Keratinocyte (primary cell): ENCODE data around the gene GAN. TPM values are rescaled to one million over a fixed set of nuclear protein-coding genes. Genes with fewer than 3 reads are reported as not detected.

ENCODE experiments used
- DNase-seq: peaks from one replicate; pipeline ENCODE4 v3.0.0-alpha.2; 2011; ENCODE audit warnings: low read depth, missing footprints, low spot score
- FAIRE-seq: peaks from 2 replicates; lab custom pipeline; 2011; peaks lifted over from hg19 to GRCh38; lab: Jason Lieb, UNC
- H2AFZ ChIP-seq: 2 replicates; pipeline ENCODE4 v1.6.0; 2012; ENCODE audit warnings: low read length, control low read depth, inconsistent platforms; ENCODE audit not compliant: control insufficient read depth
- H3K27ac ChIP-seq: 2 replicates; pipeline ENCODE4 v1.5.1; 2011; ENCODE audit warnings: low read length; ENCODE audit not compliant: control insufficient read depth, insufficient read depth
- H3K27me3 ChIP-seq: 3 replicates; pipeline ENCODE4 v1.6.0; 2011; ENCODE audit warnings: low read length; ENCODE audit not compliant: control insufficient read depth, insufficient read depth; ENCODE audit errors: extremely low read depth
- H3K36me3 ChIP-seq, 2 experiments: 2 replicates in 1 of 2; 3 replicates in 1 of 2; pipeline ENCODE4 v1.5.1; 2011; ENCODE audit warnings: low read length in 2 of 2, mild to moderate bottlenecking in 1 of 2; ENCODE audit not compliant: control insufficient read depth in 2 of 2, insufficient read depth in 2 of 2; ENCODE audit errors: extremely low read depth in 1 of 2
- H3K4me1 ChIP-seq: 3 replicates; pipeline ENCODE4 v1.5.1; 2011; ENCODE audit warnings: low read length; ENCODE audit not compliant: control insufficient read depth, insufficient read depth; ENCODE audit errors: extremely low read depth
- H3K4me2 ChIP-seq: 3 replicates; pipeline ENCODE4 v1.6.0; 2011; ENCODE audit warnings: low read depth, low read length; ENCODE audit not compliant: control insufficient read depth, insufficient read depth; ENCODE audit errors: extremely low read depth
- H3K4me3 ChIP-seq, 3 experiments: fragments of 200-600 bp in 1 of 3; sonication (generic) in 1 of 3; 2 replicates in 2 of 3; 3 replicates in 1 of 3; pipeline ENCODE4 v1.5.1; 2011 to 2016; ENCODE audit warnings: low read length in 3 of 3, mild to moderate bottlenecking in 3 of 3, control low read depth in 2 of 3, inconsistent platforms in 1 of 3, low read depth in 1 of 3, mixed read lengths in 1 of 3, mixed run types in 1 of 3, moderate library complexity in 1 of 3; ENCODE audit not compliant: control insufficient read depth in 2 of 3, insufficient read depth in 2 of 3; ENCODE audit errors: extremely low read depth in 1 of 3
- H3K79me2 ChIP-seq: 2 replicates; pipeline ENCODE4 v1.6.0; 2012; ENCODE audit warnings: low read length; ENCODE audit not compliant: control insufficient read depth, insufficient read depth
- H3K9ac ChIP-seq: 3 replicates; pipeline ENCODE4 v1.6.0; 2011; ENCODE audit warnings: low read length; ENCODE audit not compliant: control insufficient read depth, insufficient read depth; ENCODE audit errors: extremely low read depth
- H3K9me1 ChIP-seq: 3 replicates; pipeline ENCODE4 v1.6.0; 2011; ENCODE audit warnings: low read length; ENCODE audit not compliant: control insufficient read depth, insufficient read depth; ENCODE audit errors: extremely low read depth
- H3K9me3 ChIP-seq: 2 replicates; pipeline ENCODE4 v1.5.1; 2012; ENCODE audit warnings: low read depth, low read length; ENCODE audit not compliant: control insufficient read depth
- H4K20me1 ChIP-seq: 3 replicates; pipeline ENCODE4 v1.6.0; 2011; ENCODE audit warnings: low read length; ENCODE audit not compliant: control insufficient read depth, insufficient read depth; ENCODE audit errors: extremely low read depth
- EZH2 ChIP-seq: IDR thresholded peaks from one replicate; pipeline ENCODE4 v1.6.1; 2012; ENCODE audit warnings: inconsistent platforms, mild to moderate bottlenecking, low read length, moderate library complexity
- dilution Hi-C: fragments of 300-500 bp; cut with MboI; formaldehyde crosslinking; loops from one replicate; pipeline ENCODE4 v1.7.0; 2020; ENCODE audit warnings: low sequenced_read_pairs; ENCODE audit not compliant: extremely low pct_ligation_motif_present
- polyA plus RNA-seq, 5 experiments: library from polyadenylated mRNA; depleted of rRNA in 3 of 5; stranded (reverse) in 3 of 5; stranded (forward) in 1 of 5; unstranded in 1 of 5; fragments of >200 nt; gene quantifications; 1 replicate in 1 of 5; 2 replicates in 3 of 5; 3 replicates in 1 of 5; pipeline versions ENCODE4 v1.2.1 to v1.2.3, GENCODE V29; 2011 to 2012; ENCODE audit warnings: missing spikeins in 2 of 5, low read depth in 1 of 5, low replicate concordance in 1 of 5
- TF ChIP-seq, protein P1 (sequence below), 3 experiments: IDR thresholded peaks in 1 of 3; conservative IDR thresholded peaks in 1 of 3; optimal IDR thresholded peaks in 1 of 3; 2 replicates in 2 of 3; 3 replicates in 1 of 3; pipeline versions ENCODE3 to v1.5.1; 2011; ENCODE audit warnings: low read length in 3 of 3, mild to moderate bottlenecking in 3 of 3, moderate library complexity in 2 of 3, control low read depth in 1 of 3, inconsistent platforms in 1 of 3; ENCODE audit not compliant: insufficient read depth in 2 of 3; ENCODE audit errors: extremely low read depth in 1 of 3

GAN gene
- polyA plus RNA-seq, 1 donor (not counting 4 experiments of a cell fraction or from before 2014, with no cell fraction given) = 6.5 TPM

DNA sequence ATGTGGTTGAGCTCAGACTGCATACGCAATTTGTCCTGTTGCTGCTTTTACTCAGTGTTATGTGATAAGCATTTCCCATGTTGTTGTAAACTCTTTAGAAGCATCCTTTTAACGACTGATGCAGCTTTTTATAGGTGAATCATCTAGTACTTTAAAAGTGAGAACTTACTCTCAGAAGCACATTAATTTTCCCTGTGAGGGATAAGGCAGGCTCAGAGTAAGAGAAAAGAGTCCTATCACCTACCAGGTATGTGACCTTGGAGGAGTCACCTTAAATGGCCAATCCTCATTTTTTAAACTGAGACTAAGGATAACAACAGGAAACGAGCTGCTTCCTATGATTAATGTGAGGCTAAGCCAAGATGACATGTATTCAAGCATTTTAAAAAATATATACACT is 34.4 kb upstream of the GAN start:
- Histone ChIP-seq H2AFZ (no peak overlapping the region), H3K4me1 (peaks cover 7% of the 10 kb centered on the region), H4K20me1 (no peaks in the 10 kb centered on the region), H3K9me3 (no peaks in the 10 kb centered on the region), H3K79me2 (no peaks in the 10 kb centered on the region), H3K27me3 (no peaks in the 10 kb centered on the region), H3K9ac (no peak overlapping the region), H3K4me2 (no peak overlapping the region), H3K4me3 (no peak overlapping the region), H3K27ac (no peak overlapping the region), H3K9me1 (no peaks in the 10 kb centered on the region), H3K36me3 (no peaks in the 10 kb centered on the region)
- TF ChIP-seq, protein P1, sequence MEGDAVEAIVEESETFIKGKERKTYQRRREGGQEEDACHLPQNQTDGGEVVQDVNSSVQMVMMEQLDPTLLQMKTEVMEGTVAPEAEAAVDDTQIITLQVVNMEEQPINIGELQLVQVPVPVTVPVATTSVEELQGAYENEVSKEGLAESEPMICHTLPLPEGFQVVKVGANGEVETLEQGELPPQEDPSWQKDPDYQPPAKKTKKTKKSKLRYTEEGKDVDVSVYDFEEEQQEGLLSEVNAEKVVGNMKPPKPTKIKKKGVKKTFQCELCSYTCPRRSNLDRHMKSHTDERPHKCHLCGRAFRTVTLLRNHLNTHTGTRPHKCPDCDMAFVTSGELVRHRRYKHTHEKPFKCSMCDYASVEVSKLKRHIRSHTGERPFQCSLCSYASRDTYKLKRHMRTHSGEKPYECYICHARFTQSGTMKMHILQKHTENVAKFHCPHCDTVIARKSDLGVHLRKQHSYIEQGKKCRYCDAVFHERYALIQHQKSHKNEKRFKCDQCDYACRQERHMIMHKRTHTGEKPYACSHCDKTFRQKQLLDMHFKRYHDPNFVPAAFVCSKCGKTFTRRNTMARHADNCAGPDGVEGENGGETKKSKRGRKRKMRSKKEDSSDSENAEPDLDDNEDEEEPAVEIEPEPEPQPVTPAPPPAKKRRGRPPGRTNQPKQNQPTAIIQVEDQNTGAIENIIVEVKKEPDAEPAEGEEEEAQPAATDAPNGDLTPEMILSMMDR (optimal IDR thresholded peaks at IDR 0.05 in 1 of 3, IDR thresholded peaks at IDR 0.05 in 1 of 3, conservative IDR thresholded peaks at IDR 0.05 in 1 of 3; ENCODE audit: extremely low read depth in 1 of 3, insufficient read depth in 2 of 3, low read length in 3 of 3) = no peak
- TF ChIP-seq EZH2 = no peak
- no peak for FAIRE-seq
- no peak for DNase-seq
- dilution Hi-C loops = no loop called here

DNA sequence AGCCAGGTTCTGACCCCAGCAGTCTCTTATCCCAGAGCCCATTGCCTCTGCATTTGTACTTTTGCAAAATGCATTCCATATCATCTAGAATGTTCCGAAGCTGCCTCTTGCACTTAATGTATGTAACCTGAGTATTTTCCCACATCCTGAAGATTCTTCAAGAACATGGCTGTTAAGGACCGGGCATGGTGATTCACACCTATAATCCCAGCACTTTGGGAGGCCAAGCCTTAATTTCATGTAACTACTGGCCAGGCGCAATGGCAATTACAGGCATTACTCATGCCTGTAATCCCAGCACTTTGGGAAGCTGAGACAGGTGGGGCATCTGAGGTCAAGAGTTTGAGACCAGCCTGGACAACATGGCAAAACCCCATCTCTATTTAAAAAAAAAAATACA is 31.7 kb upstream of the GAN start:
- H3K79me2 ChIP-seq = no peaks in the 10 kb centered on the region
- H4K20me1 ChIP-seq = no peaks in the 10 kb centered on the region
- DNase-seq (no peak), FAIRE-seq (no peak)
- no peaks in the 10 kb centered on the region for H3K9me3 ChIP-seq
- dilution Hi-C loops = no loop called here
- H3K9ac ChIP-seq = no peak overlapping the region
- H3K27me3 ChIP-seq = no peaks in the 10 kb centered on the region
- H3K27ac ChIP-seq = no peak overlapping the region
- H3K9me1 ChIP-seq = no peaks in the 10 kb centered on the region
- TF ChIP-seq, protein P1 (optimal IDR thresholded peaks at IDR 0.05 in 1 of 3, IDR thresholded peaks at IDR 0.05 in 1 of 3, conservative IDR thresholded peaks at IDR 0.05 in 1 of 3; ENCODE audit: extremely low read depth in 1 of 3, insufficient read depth in 2 of 3, low read length in 3 of 3) = no peak
- no peak for TF ChIP-seq EZH2
- H2AFZ ChIP-seq = no peak overlapping the region
- no peak overlapping the region for H3K4me2 ChIP-seq
- no peaks in the 10 kb centered on the region for H3K4me1 ChIP-seq
- no peak overlapping the region for H3K4me3 ChIP-seq
- no peaks in the 10 kb centered on the region for H3K36me3 ChIP-seq
